Epithelial cell of esophagus (primary cell): ENCODE results near the gene PLXNA2.

Source experiments
- DNase-seq: peaks from one replicate; pipeline ENCODE4 v3.0.0; 2010; ENCODE audit warnings: low read depth
- H3K4me3 ChIP-seq: 2 replicates; pipeline ENCODE4 v1.5.1; 2011; ENCODE audit warnings: mild to moderate bottlenecking, low read length, control low read depth
- CTCF ChIP-seq: IDR thresholded peaks from 2 replicates; pipeline ENCODE4 v1.5.1; 2011; ENCODE audit warnings: low read depth, mild to moderate bottlenecking, low read length, control low read depth, inconsistent platforms; ENCODE audit not compliant: insufficient read depth; ENCODE audit errors: missing control alignments

The PLXNA2 gene

GRCh38 chr1:207978441-207978840, 265.7 kb downstream of the PLXNA2 start:
- no peak overlapping the region for H3K4me3 ChIP-seq
- TF ChIP-seq CTCF = no peak
- no peak for DNase-seq

- no peak for DNase-seq
- no peak overlapping the region for H3K4me3 ChIP-seq
- no peak for TF ChIP-seq CTCF
Observed at GRCh38 chr1:207977876-207978275, 266.3 kb downstream of the PLXNA2 start.

GRCh38 chr1:207973898-207974568, 270.2 kb downstream of the PLXNA2 start:
- DNase-seq = no peak
- no peak overlapping the region for H3K4me3 ChIP-seq
- no peak for TF ChIP-seq CTCF

- no peak overlapping the region for H3K4me3 ChIP-seq
- DNase-seq = no peak
- no peak for TF ChIP-seq CTCF
Observed at GRCh38 chr1:207972337-207972736, 271.8 kb downstream of the PLXNA2 start.
